SK-N-SH (cell line): ENCODE results near the gene EBLN1. TPM values are rescaled to one million over a fixed set of nuclear protein-coding genes. Genes with fewer than 3 reads are reported as not detected.

Source experiments
- CTCF ChIA-PET: fragments of 300-600, 350-600 bp; formaldehyde crosslinking; extraction: SDS; loops from one replicate; lab custom pipeline; 2021; lab: Yijun Ruan, JAX
- POLR2A ChIA-PET: fragments of 350-600 bp; sonication (Branson Sonifier 250); formaldehyde crosslinking; extraction: SDS; loops from one replicate; lab custom pipeline; 2020; ENCODE audit warnings: antibody characterized with exemption, inconsistent platforms; lab: Yijun Ruan, JAX
- DNase-seq: peaks from one replicate; pipeline ENCODE4 v3.0.0; 2012
- H2AFZ ChIP-seq: fragments of 200-600 bp; sonication (generic); 2 replicates; pipeline ENCODE4 v1.8.1; 2016; ENCODE audit warnings: antibody characterized with exemption, mild to moderate bottlenecking, low read depth
- H3F3A ChIP-seq: fragments of 200-600 bp; sonication (generic); replicated peaks from 2 replicates; pipeline ENCODE3; 2016; ENCODE audit warnings: antibody characterized with exemption, mild to moderate bottlenecking; ENCODE audit not compliant: insufficient read depth
- H3K27ac ChIP-seq, 2 experiments: fragments of 200-500 bp in 1 of 2; fragments of 200-600 bp in 1 of 2; sonication (Bioruptor generic) in 1 of 2; sonication (generic), shearing (Covaris generic) in 1 of 2; 2 replicates each; pipeline versions ENCODE4 v1.5.1 to v1.6.1; 2014 to 2016; ENCODE audit warnings: low read depth in 2 of 2, inconsistent platforms in 1 of 2, low read length in 1 of 2, mild to moderate bottlenecking in 1 of 2, mixed read lengths in 1 of 2
- H3K27me3 ChIP-seq: fragments of 200-600 bp; sonication (generic), shearing (Covaris generic); 2 replicates; pipeline ENCODE4 v1.6.1; 2016; ENCODE audit warnings: mixed run types; ENCODE audit not compliant: insufficient read depth
- H3K36me3 ChIP-seq, 2 experiments: fragments of 200-500 bp in 1 of 2; fragments of 200-600 bp in 1 of 2; sonication (Bioruptor generic) in 1 of 2; sonication (generic) in 1 of 2; replicated peaks in 1 of 2; 2 replicates each; pipeline versions ENCODE3 to v1.5.1; 2014 to 2016; ENCODE audit warnings: low read length in 1 of 2, mild to moderate bottlenecking in 1 of 2; ENCODE audit not compliant: insufficient read depth in 2 of 2, control insufficient read depth in 1 of 2
- H3K4me1 ChIP-seq, 2 experiments: fragments of 200-500 bp in 1 of 2; fragments of 200-600 bp in 1 of 2; sonication (Bioruptor generic) in 1 of 2; sonication (generic), shearing (Covaris generic) in 1 of 2; 2 replicates each; pipeline versions ENCODE4 v1.5.1 to v1.6.1; 2014 to 2016; ENCODE audit warnings: low read depth in 1 of 2, low read length in 1 of 2, mixed run types in 1 of 2; ENCODE audit not compliant: insufficient read depth in 2 of 2, control insufficient read depth in 1 of 2
- H3K4me2 ChIP-seq: fragments of 200-600 bp; sonication (generic), shearing (Covaris generic); 2 replicates; pipeline ENCODE4 v1.6.1; 2017; ENCODE audit warnings: mixed run types
- H3K4me3 ChIP-seq, 2 experiments: fragments of 200-500 bp in 1 of 2; fragments of 200-600 bp in 1 of 2; sonication (Bioruptor generic) in 1 of 2; sonication (generic), shearing (Covaris generic) in 1 of 2; 2 replicates each; pipeline versions ENCODE4 v1.5.1 to v1.8.1; 2014 to 2016; ENCODE audit warnings: low read depth in 2 of 2, inconsistent platforms in 1 of 2, low read length in 1 of 2, mild to moderate bottlenecking in 1 of 2, mixed read lengths in 1 of 2, moderate library complexity in 1 of 2
- H3K79me2 ChIP-seq: fragments of 200-600 bp; sonication (generic); 2 replicates; pipeline ENCODE4 v1.8.1; 2017; ENCODE audit warnings: mild to moderate bottlenecking; ENCODE audit not compliant: insufficient read depth
- H3K9ac ChIP-seq: fragments of 200-600 bp; sonication (generic); 2 replicates; pipeline ENCODE4 v1.6.1; 2017; ENCODE audit warnings: mixed run types
- H3K9me2 ChIP-seq: fragments of 200-600 bp; sonication (generic); 2 replicates; pipeline ENCODE4 v1.6.1; 2017; ENCODE audit warnings: mixed run types
- H3K9me3 ChIP-seq: fragments of 200-600 bp; sonication (generic); 2 replicates; pipeline ENCODE4 v1.6.1; 2017; ENCODE audit warnings: mixed run types, mild to moderate bottlenecking, moderate library complexity
- H4K20me1 ChIP-seq: fragments of 200-600 bp; sonication (generic); 2 replicates; pipeline ENCODE4 v1.6.1; 2017; ENCODE audit warnings: mild to moderate bottlenecking, mixed run types; ENCODE audit not compliant: insufficient read depth
- EP300 ChIP-seq, 2 experiments: IDR thresholded peaks; 2 replicates each; pipeline versions ENCODE4 v1.4.0 to v1.6.1; 2012; ENCODE audit warnings: borderline replicate concordance in 1 of 2, low read depth in 1 of 2, low read length in 1 of 2
- GATA2 ChIP-seq: sonication (generic); formaldehyde crosslinking; IDR thresholded peaks from 2 replicates; pipeline ENCODE4 v1.5.0; 2020; ENCODE audit warnings: mild to moderate bottlenecking, missing genetic modification reagents
- JUND ChIP-seq: IDR thresholded peaks from 2 replicates; pipeline ENCODE4 v1.4.0; 2012
- RAD21 ChIP-seq: IDR thresholded peaks from 2 replicates; pipeline ENCODE4 v1.6.1; 2012; ENCODE audit warnings: mild to moderate bottlenecking, low read length
- RCOR1 ChIP-seq: fragments of 150-350 bp; IDR thresholded peaks from 2 replicates; pipeline ENCODE4 v1.6.1; 2017; ENCODE audit warnings: antibody characterized with exemption, low read length
- SIN3A ChIP-seq: IDR thresholded peaks from 2 replicates; pipeline ENCODE4 v1.6.1; 2012; ENCODE audit warnings: low read depth, mild to moderate bottlenecking, low read length, moderate library complexity, borderline replicate concordance
- WGBS: methylation state at CpG from one replicate; pipeline ENCODE4 v1.1.6; 2017; ENCODE audit warnings: low lambda C conversion rate; 5-methylcytosine and 5-hydroxymethylcytosine counted together
- polyA plus RNA-seq, 3 experiments: library from polyadenylated mRNA; depleted of rRNA; stranded (reverse); fragments of >200 nt; gene quantifications; 2 replicates each; pipeline ENCODE4 v1.2.3, GENCODE V29; 2012
- TF ChIP-seq, protein P1 (sequence below): fragments of 200-600 bp; sonication (generic); IDR thresholded peaks from 2 replicates; pipeline ENCODE4 v1.6.1; 2017; ENCODE audit warnings: antibody characterized with exemption, mild to moderate bottlenecking, moderate library complexity
- TF ChIP-seq, protein P2 (sequence below): IDR thresholded peaks from 2 replicates; pipeline ENCODE4 v1.4.0; 2012; ENCODE audit warnings: low read depth, borderline replicate concordance
- TF ChIP-seq, protein P3 (sequence below): IDR thresholded peaks from 2 replicates; pipeline ENCODE4; 2012

Gene EBLN1
- polyA plus RNA-seq, 1 of the 3 experiments (the other 2 are of a cell fraction): not detected

- no peak overlapping the region for H3K9ac ChIP-seq
- WGBS: 63% methylated on average over 3 of the region's 3 CpGs
- TF ChIP-seq EP300 (IDR thresholded peaks at IDR 0.05; ENCODE audit: borderline replicate concordance in 1 of 2, low read depth in 1 of 2, low read length in 1 of 2) (no peak), RAD21 (0 out of 2 replicates have a peak, but pooled peaks have one; percentile 12)
- H3K4me3 ChIP-seq: no peak overlapping the region
- H3K27me3 ChIP-seq: peaks cover 5% of the 10 kb centered on the region; the same call in 1 of the 2 replicates
- H3K36me3 ChIP-seq: no peaks in the 10 kb centered on the region
- no peaks in the 10 kb centered on the region for H4K20me1 ChIP-seq
- H3K4me1 ChIP-seq: no peaks in the 10 kb centered on the region
- ChIA-PET CTCF (interaction anchor here (1.0 to 1.5 kb wide), 2 partner anchors 13 to 56 kb away, joined by 3 read pairs; no protein-coding TSS in a partner anchor), POLR2A (no interaction called here)
- no peaks in the 10 kb centered on the region for H3K79me2 ChIP-seq
- H3K4me2 ChIP-seq: no peak overlapping the region
- no peak overlapping the region for H2AFZ ChIP-seq
- no peak overlapping the region for H3K27ac ChIP-seq
- DNase-seq: no peak
- H3K9me2 ChIP-seq: no peaks in the 10 kb centered on the region
- no peaks in the 10 kb centered on the region for H3K9me3 ChIP-seq
- no peaks in the 10 kb centered on the region for H3F3A ChIP-seq
Measured at GRCh38 chr10:22259280-22259679, 41.5 kb upstream of the EBLN1 start.

- Histone ChIP-seq H2AFZ (no peak overlapping the region), H3K9me3 (no peaks in the 10 kb centered on the region), H3K9me2 (no peaks in the 10 kb centered on the region), H3K9ac (no peak overlapping the region), H3K36me3 (no peaks in the 10 kb centered on the region), H4K20me1 (no peaks in the 10 kb centered on the region), H3K4me3 (no peak overlapping the region), H3K4me1 (no peaks in the 10 kb centered on the region), H3F3A (no peaks in the 10 kb centered on the region), H3K4me2 (no peak overlapping the region), H3K79me2 (no peaks in the 10 kb centered on the region), H3K27me3 (peaks cover 5% of the 10 kb centered on the region; the same call in 1 of the 2 replicates), H3K27ac (no peak overlapping the region)
- ChIA-PET CTCF (interaction anchor here (1.5 kb wide), 1 partner anchor 57 kb away, joined by 3 read pairs; no protein-coding TSS in a partner anchor), POLR2A (no interaction called here)
- 70% methylated on average over 3 of the region's 3 CpGs for WGBS
- DNase-seq: no peak
- TF ChIP-seq, protein P1, sequence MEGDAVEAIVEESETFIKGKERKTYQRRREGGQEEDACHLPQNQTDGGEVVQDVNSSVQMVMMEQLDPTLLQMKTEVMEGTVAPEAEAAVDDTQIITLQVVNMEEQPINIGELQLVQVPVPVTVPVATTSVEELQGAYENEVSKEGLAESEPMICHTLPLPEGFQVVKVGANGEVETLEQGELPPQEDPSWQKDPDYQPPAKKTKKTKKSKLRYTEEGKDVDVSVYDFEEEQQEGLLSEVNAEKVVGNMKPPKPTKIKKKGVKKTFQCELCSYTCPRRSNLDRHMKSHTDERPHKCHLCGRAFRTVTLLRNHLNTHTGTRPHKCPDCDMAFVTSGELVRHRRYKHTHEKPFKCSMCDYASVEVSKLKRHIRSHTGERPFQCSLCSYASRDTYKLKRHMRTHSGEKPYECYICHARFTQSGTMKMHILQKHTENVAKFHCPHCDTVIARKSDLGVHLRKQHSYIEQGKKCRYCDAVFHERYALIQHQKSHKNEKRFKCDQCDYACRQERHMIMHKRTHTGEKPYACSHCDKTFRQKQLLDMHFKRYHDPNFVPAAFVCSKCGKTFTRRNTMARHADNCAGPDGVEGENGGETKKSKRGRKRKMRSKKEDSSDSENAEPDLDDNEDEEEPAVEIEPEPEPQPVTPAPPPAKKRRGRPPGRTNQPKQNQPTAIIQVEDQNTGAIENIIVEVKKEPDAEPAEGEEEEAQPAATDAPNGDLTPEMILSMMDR: no peak
- TF ChIP-seq EP300 (IDR thresholded peaks at IDR 0.05; ENCODE audit: borderline replicate concordance in 1 of 2, low read depth in 1 of 2, low read length in 1 of 2): no peak
- no peak for TF ChIP-seq SIN3A
- TF ChIP-seq, protein P2, sequence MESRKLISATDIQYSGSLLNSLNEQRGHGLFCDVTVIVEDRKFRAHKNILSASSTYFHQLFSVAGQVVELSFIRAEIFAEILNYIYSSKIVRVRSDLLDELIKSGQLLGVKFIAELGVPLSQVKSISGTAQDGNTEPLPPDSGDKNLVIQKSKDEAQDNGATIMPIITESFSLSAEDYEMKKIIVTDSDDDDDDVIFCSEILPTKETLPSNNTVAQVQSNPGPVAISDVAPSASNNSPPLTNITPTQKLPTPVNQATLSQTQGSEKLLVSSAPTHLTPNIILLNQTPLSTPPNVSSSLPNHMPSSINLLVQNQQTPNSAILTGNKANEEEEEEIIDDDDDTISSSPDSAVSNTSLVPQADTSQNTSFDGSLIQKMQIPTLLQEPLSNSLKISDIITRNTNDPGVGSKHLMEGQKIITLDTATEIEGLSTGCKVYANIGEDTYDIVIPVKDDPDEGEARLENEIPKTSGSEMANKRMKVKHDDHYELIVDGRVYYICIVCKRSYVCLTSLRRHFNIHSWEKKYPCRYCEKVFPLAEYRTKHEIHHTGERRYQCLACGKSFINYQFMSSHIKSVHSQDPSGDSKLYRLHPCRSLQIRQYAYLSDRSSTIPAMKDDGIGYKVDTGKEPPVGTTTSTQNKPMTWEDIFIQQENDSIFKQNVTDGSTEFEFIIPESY: no peak
- TF ChIP-seq GATA2 (CRISPR knock-in tag): no peak
- TF ChIP-seq JUND: no peak
- TF ChIP-seq, protein P3, sequence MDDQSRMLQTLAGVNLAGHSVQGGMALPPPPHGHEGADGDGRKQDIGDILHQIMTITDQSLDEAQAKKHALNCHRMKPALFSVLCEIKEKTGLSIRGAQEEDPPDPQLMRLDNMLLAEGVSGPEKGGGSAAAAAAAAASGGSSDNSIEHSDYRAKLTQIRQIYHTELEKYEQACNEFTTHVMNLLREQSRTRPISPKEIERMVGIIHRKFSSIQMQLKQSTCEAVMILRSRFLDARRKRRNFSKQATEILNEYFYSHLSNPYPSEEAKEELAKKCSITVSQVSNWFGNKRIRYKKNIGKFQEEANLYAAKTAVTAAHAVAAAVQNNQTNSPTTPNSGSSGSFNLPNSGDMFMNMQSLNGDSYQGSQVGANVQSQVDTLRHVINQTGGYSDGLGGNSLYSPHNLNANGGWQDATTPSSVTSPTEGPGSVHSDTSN: no peak
- no peak for TF ChIP-seq RAD21
- TF ChIP-seq RCOR1: no peak
Measured at GRCh38 chr10:22258471-22258870, 40.7 kb upstream of the EBLN1 start.
